ENCODE results near the gene CSNK2A2.

DNA sequence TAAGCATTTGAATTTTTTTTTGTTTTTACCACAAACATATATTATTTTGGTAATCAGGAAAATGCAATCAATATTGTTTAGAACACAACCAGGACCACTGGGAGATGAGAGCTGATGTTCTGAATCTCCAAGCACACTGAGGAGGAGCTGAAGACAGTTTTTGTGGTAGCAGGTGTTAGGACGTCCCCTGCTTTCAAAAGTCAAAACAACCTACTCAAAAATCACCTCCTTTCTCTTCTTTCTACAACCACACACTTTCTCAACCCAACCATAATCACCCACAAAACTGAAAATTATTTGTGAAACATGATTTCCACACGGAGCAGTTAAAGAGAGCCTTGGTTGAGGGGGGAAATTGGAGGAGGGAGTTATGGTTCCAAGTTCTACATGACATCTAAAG is 42.1 kb downstream of the CSNK2A2 start:
- TF ChIP-seq, protein P1, sequence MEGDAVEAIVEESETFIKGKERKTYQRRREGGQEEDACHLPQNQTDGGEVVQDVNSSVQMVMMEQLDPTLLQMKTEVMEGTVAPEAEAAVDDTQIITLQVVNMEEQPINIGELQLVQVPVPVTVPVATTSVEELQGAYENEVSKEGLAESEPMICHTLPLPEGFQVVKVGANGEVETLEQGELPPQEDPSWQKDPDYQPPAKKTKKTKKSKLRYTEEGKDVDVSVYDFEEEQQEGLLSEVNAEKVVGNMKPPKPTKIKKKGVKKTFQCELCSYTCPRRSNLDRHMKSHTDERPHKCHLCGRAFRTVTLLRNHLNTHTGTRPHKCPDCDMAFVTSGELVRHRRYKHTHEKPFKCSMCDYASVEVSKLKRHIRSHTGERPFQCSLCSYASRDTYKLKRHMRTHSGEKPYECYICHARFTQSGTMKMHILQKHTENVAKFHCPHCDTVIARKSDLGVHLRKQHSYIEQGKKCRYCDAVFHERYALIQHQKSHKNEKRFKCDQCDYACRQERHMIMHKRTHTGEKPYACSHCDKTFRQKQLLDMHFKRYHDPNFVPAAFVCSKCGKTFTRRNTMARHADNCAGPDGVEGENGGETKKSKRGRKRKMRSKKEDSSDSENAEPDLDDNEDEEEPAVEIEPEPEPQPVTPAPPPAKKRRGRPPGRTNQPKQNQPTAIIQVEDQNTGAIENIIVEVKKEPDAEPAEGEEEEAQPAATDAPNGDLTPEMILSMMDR (IDR thresholded peaks at IDR 0.05; ENCODE audit: poor library complexity), result no peak
- TF ChIP-seq EZH2 (IDR thresholded peaks at IDR 0.05; ENCODE audit: borderline replicate concordance) (no peak), EZH2phosphoT487 (IDR thresholded peaks at IDR 0.05; ENCODE audit: low read depth, severe bottlenecking, unreplicated experiment) (no peak)
